Measurements from ENCODE around the gene SLAMF9.

Gene SLAMF9

GRCh38 chr1:159977364-159978106 is 23.5 kb upstream of the SLAMF9 start:
- FAIRE-seq (no peak), DNase-seq (ENCODE audit: low spot score) (no peak)

GRCh38 chr1:159974350-159974965 is 20.4 kb upstream of the SLAMF9 start:
- DNase-seq (ENCODE audit: low spot score) (no peak), FAIRE-seq (no peak)

- DNase-seq (ENCODE audit: low spot score) (no peak), FAIRE-seq (no peak)
Measured at GRCh38 chr1:159973350-159973940, 19.4 kb upstream of the SLAMF9 start.

- FAIRE-seq, result no peak
Measured at GRCh38 chr1:159972443-159973205, 18.6 kb upstream of the SLAMF9 start.

GRCh38 chr1:159970932-159971342 is 16.9 kb upstream of the SLAMF9 start:
- DNase-seq (ENCODE audit: low spot score) (no peak), FAIRE-seq (no peak)

More at GRCh38 chr1:159972443-159973205, 18.6 kb upstream of the SLAMF9 start:
- no peak for DNase-seq (ENCODE audit: low spot score)

- FAIRE-seq (no peak), DNase-seq (ENCODE audit: low spot score) (no peak)
Measured at GRCh38 chr1:159968901-159969300, 14.9 kb upstream of the SLAMF9 start.

- FAIRE-seq (no peak), DNase-seq (ENCODE audit: low spot score) (no peak)
Measured at GRCh38 chr1:159965263-159965662, 11.2 kb upstream of the SLAMF9 start.

- DNase-seq (ENCODE audit: low spot score) (no peak), FAIRE-seq (no peak)
Measured at GRCh38 chr1:159964144-159964543, 10.1 kb upstream of the SLAMF9 start.

GRCh38 chr1:159962176-159962575 is 8.1 kb upstream of the SLAMF9 start:
- FAIRE-seq, result no peak

GRCh38 chr1:159961636-159962035 is 7.6 kb upstream of the SLAMF9 start:
- DNase-seq (ENCODE audit: low spot score), result no peak
- no peak for FAIRE-seq

More at GRCh38 chr1:159962176-159962575, 8.1 kb upstream of the SLAMF9 start:
- DNase-seq (ENCODE audit: low spot score), result no peak

- DNase-seq (ENCODE audit: low spot score) (peak; percentile 24), FAIRE-seq (no peak)
Measured at GRCh38 chr1:159960721-159961381, 6.8 kb upstream of the SLAMF9 start.

- DNase-seq (ENCODE audit: low spot score), result no peak
- FAIRE-seq, result no peak
Measured at GRCh38 chr1:159959451-159959850, 5.4 kb upstream of the SLAMF9 start.

- FAIRE-seq, result no peak
- no peak for DNase-seq (ENCODE audit: low spot score)
Measured at GRCh38 chr1:159958719-159959380, 4.8 kb upstream of the SLAMF9 start.

GRCh38 chr1:159957824-159958268 is 3.8 kb upstream of the SLAMF9 start:
- no peak for DNase-seq (ENCODE audit: low spot score)

GRCh38 chr1:159955456-159955855 is 1.4 kb upstream of the SLAMF9 start:
- DNase-seq (ENCODE audit: low spot score) (no peak), FAIRE-seq (no peak)

More at GRCh38 chr1:159957824-159958268, 3.8 kb upstream of the SLAMF9 start:
- FAIRE-seq, result no peak

GRCh38 chr1:159952932-159953331 is 1.1 kb downstream of the SLAMF9 start:
- DNase-seq (ENCODE audit: low spot score) (no peak), FAIRE-seq (no peak)

GRCh38 chr1:159951551-159951950 is 2.5 kb downstream of the SLAMF9 start:
- DNase-seq (ENCODE audit: low spot score), result no peak
- no peak for FAIRE-seq

- no peak for FAIRE-seq
Measured at GRCh38 chr1:159951016-159951415, 3.0 kb downstream of the SLAMF9 start.

GRCh38 chr1:159949981-159950381 is 4.1 kb downstream of the SLAMF9 start:
- FAIRE-seq (no peak), DNase-seq (ENCODE audit: low spot score) (no peak)

More at GRCh38 chr1:159951016-159951415, 3.0 kb downstream of the SLAMF9 start:
- DNase-seq (ENCODE audit: low spot score), result no peak

- FAIRE-seq (no peak), DNase-seq (ENCODE audit: low spot score) (no peak)
Measured at GRCh38 chr1:159949123-159949522, 4.9 kb downstream of the SLAMF9 start.

- DNase-seq (ENCODE audit: low spot score) (no peak), FAIRE-seq (no peak)
Measured at GRCh38 chr1:159947942-159948341, 6.1 kb downstream of the SLAMF9 start.
